ENCODE results near the gene HECTD4. TPM values are rescaled to one million over a fixed set of nuclear protein-coding genes. Genes with fewer than 3 reads are reported as not detected.
"Not testable (repeated sequence)": the region's sequence is repeated elsewhere in the genome, so short reads cannot be mapped to it uniquely, and the experiment has no call there.

Gene HECTD4
- total RNA-seq, 1 donor from 2014 or later: 40.7 TPM

GRCh38 chr12:112344220-112344619 is 38.0 kb downstream of the HECTD4 start:
- no peaks in the 10 kb centered on the region for H3K9me3 Mint-ChIP-seq (ENCODE audit: low read depth)
- H3K27me3 Mint-ChIP-seq (ENCODE audit: low read depth): no peaks in the 10 kb centered on the region
- H3K4me3 Mint-ChIP-seq (ENCODE audit: unreplicated experiment): no peak overlapping the region
- DNase-seq (ENCODE audit: low spot score): no peak
- no peak overlapping the region for H3K27ac Mint-ChIP-seq (ENCODE audit: unreplicated experiment)
- peaks cover 27% of the 10 kb centered on the region for H3K4me1 Mint-ChIP-seq (ENCODE audit: low read depth)
- peaks cover 2% of the 10 kb centered on the region for H3K36me3 Mint-ChIP-seq (ENCODE audit: low read depth)
- TF ChIP-seq CTCF (IDR thresholded peaks at IDR 0.05): no peak

GRCh38 chr12:112342587-112342986 is 39.6 kb downstream of the HECTD4 start:
- H3K9me3 Mint-ChIP-seq (ENCODE audit: low read depth): no peaks in the 10 kb centered on the region
- H3K4me1 Mint-ChIP-seq (ENCODE audit: low read depth): peaks cover 22% of the 10 kb centered on the region
- no peak for TF ChIP-seq CTCF (IDR thresholded peaks at IDR 0.05)
- no peak overlapping the region for H3K27ac Mint-ChIP-seq (ENCODE audit: unreplicated experiment)
- H3K36me3 Mint-ChIP-seq (ENCODE audit: low read depth): peaks cover 2% of the 10 kb centered on the region
- DNase-seq (ENCODE audit: low spot score): no peak
- H3K27me3 Mint-ChIP-seq (ENCODE audit: low read depth): no peaks in the 10 kb centered on the region
- no peak overlapping the region for H3K4me3 Mint-ChIP-seq (ENCODE audit: unreplicated experiment)

GRCh38 chr12:112341046-112341825 is 41.0 kb downstream of the HECTD4 start:
- peaks cover under 1% of the 10 kb centered on the region for H3K36me3 Mint-ChIP-seq (ENCODE audit: low read depth)
- H3K4me1 Mint-ChIP-seq (ENCODE audit: low read depth): peaks cover 13% of the 10 kb centered on the region
- no peaks in the 10 kb centered on the region for H3K9me3 Mint-ChIP-seq (ENCODE audit: low read depth)
- H3K4me3 Mint-ChIP-seq (ENCODE audit: unreplicated experiment): no peak overlapping the region
- DNase-seq (ENCODE audit: low spot score): no peak
- no peak overlapping the region for H3K27ac Mint-ChIP-seq (ENCODE audit: unreplicated experiment)
- H3K27me3 Mint-ChIP-seq (ENCODE audit: low read depth): no peaks in the 10 kb centered on the region
- TF ChIP-seq CTCF (IDR thresholded peaks at IDR 0.05): no peak

GRCh38 chr12:112340230-112340629 is 42.0 kb downstream of the HECTD4 start:
- no peak overlapping the region for H3K27ac Mint-ChIP-seq (ENCODE audit: unreplicated experiment)
- TF ChIP-seq CTCF (IDR thresholded peaks at IDR 0.05): no peak
- no peak overlapping the region for H3K4me3 Mint-ChIP-seq (ENCODE audit: unreplicated experiment)
- no peak for DNase-seq (ENCODE audit: low spot score)
- H3K4me1 Mint-ChIP-seq (ENCODE audit: low read depth): peaks cover 10% of the 10 kb centered on the region
- H3K27me3 Mint-ChIP-seq (ENCODE audit: low read depth): no peaks in the 10 kb centered on the region
- H3K36me3 Mint-ChIP-seq (ENCODE audit: low read depth): no peaks in the 10 kb centered on the region
- no peaks in the 10 kb centered on the region for H3K9me3 Mint-ChIP-seq (ENCODE audit: low read depth)

GRCh38 chr12:112334999-112335398 is 47.2 kb downstream of the HECTD4 start:
- H3K9me3 Mint-ChIP-seq (ENCODE audit: low read depth); DNase-seq (ENCODE audit: low spot score); H3K27me3 Mint-ChIP-seq (ENCODE audit: low read depth); H3K36me3 Mint-ChIP-seq (ENCODE audit: low read depth); H3K4me3 Mint-ChIP-seq (ENCODE audit: unreplicated experiment); H3K27ac Mint-ChIP-seq (ENCODE audit: unreplicated experiment): not testable (repeated sequence)
- peaks cover 14% of the 10 kb centered on the region for H3K4me1 Mint-ChIP-seq (ENCODE audit: low read depth)

GRCh38 chr12:112333019-112333418 is 49.2 kb downstream of the HECTD4 start:
- Mint-ChIP-seq H3K4me1 (ENCODE audit: low read depth) (peaks cover 14% of the 10 kb centered on the region), H3K27me3 (ENCODE audit: low read depth) (no peaks in the 10 kb centered on the region), H3K27ac (ENCODE audit: unreplicated experiment) (no peak overlapping the region), H3K9me3 (ENCODE audit: low read depth) (peaks cover 3% of the 10 kb centered on the region), H3K36me3 (ENCODE audit: low read depth) (no peaks in the 10 kb centered on the region), H3K4me3 (ENCODE audit: unreplicated experiment) (no peak overlapping the region)
- TF ChIP-seq CTCF (IDR thresholded peaks at IDR 0.05): no peak
- no peak for DNase-seq (ENCODE audit: low spot score)
